GM19035 (cell line): Measurements from ENCODE around the gene FUNDC1.
"Not testable (repeated sequence)": the region's sequence is repeated elsewhere in the genome, so short reads cannot be mapped to it uniquely, and the experiment has no call there.

Source experiments
- ATAC-seq: cut with Tn5 transposase; IDR thresholded peaks from one replicate; pipeline ENCODE4 v1.9.1; 2021; ENCODE audit not compliant: unreplicated experiment

FUNDC1 gene

GRCh38 chrX:44542567-44543325, at the start of gene FUNDC1:
TSS of gene FUNDC1 (minus strand) at chrX:44542859. CDS start at chrX:44542832, 27 bp downstream.
- peak; percentile 99 for ATAC-seq

GRCh38 chrX:44585866-44586265, 43.2 kb upstream of the FUNDC1 start:
- ATAC-seq: no peak

GRCh38 chrX:44580466-44580865, 37.8 kb upstream of the FUNDC1 start:
- ATAC-seq: no peak

GRCh38 chrX:44572340-44572938, 29.8 kb upstream of the FUNDC1 start:
- ATAC-seq: no peak

- ATAC-seq: no peak
Measured at GRCh38 chrX:44570522-44570921, 27.9 kb upstream of the FUNDC1 start.

- ATAC-seq: no peak
Measured at GRCh38 chrX:44569122-44569521, 26.5 kb upstream of the FUNDC1 start.

GRCh38 chrX:44568196-44568595, 25.5 kb upstream of the FUNDC1 start:
- ATAC-seq: no peak

- ATAC-seq: not testable (repeated sequence)
Measured at GRCh38 chrX:44561896-44562295, 19.2 kb upstream of the FUNDC1 start.

- no peak for ATAC-seq
Measured at GRCh38 chrX:44550563-44550962, 7.9 kb upstream of the FUNDC1 start.

GRCh38 chrX:44545454-44545853, 2.8 kb upstream of the FUNDC1 start:
- ATAC-seq: not testable (repeated sequence)

- ATAC-seq: no peak
Measured at GRCh38 chrX:44544036-44544435, 1.4 kb upstream of the FUNDC1 start.

- no peak for ATAC-seq
Measured at GRCh38 chrX:44536198-44536597, 6.5 kb downstream of the FUNDC1 start.

- no peak for ATAC-seq
Measured at GRCh38 chrX:44529310-44529709, 13.3 kb downstream of the FUNDC1 start.

- ATAC-seq: no peak
Measured at GRCh38 chrX:44514272-44514671, 28.4 kb downstream of the FUNDC1 start.

- no peak for ATAC-seq
Measured at GRCh38 chrX:44507292-44507691, 35.4 kb downstream of the FUNDC1 start.

GRCh38 chrX:44506678-44507077, 36.0 kb downstream of the FUNDC1 start:
- no peak for ATAC-seq

GRCh38 chrX:44503560-44503959, 39.1 kb downstream of the FUNDC1 start:
- ATAC-seq: no peak

- no peak for ATAC-seq
Measured at GRCh38 chrX:44495091-44495490, 47.6 kb downstream of the FUNDC1 start.

GRCh38 chrX:44494357-44494756, 48.3 kb downstream of the FUNDC1 start:
- ATAC-seq: no peak

GRCh38 chrX:44489515-44489914, 53.1 kb downstream of the FUNDC1 start:
- no peak for ATAC-seq

GRCh38 chrX:44484607-44485146, 58.0 kb downstream of the FUNDC1 start:
- no peak for ATAC-seq

- ATAC-seq: no peak
Measured at GRCh38 chrX:44483965-44484606, 58.6 kb downstream of the FUNDC1 start.
